WI38 (cell line): ENCODE data around the gene TNRC6A.

Source experiments
- H3K4me3 ChIP-seq: 2 replicates; pipeline ENCODE4 v1.5.1; 2011; ENCODE audit warnings: low read depth, mild to moderate bottlenecking, control low read depth, low read length
- CTCF ChIP-seq: IDR thresholded peaks from 2 replicates; pipeline ENCODE4 v1.5.1; 2012; ENCODE audit warnings: low read depth, mild to moderate bottlenecking, control low read depth, low read length

TNRC6A gene

GRCh38 chr16:24858219-24859041 lies 129.0 kb downstream of the TNRC6A start:
- TF ChIP-seq CTCF = no peak
- no peak overlapping the region for H3K4me3 ChIP-seq

GRCh38 chr16:24861461-24861860 lies 132.0 kb downstream of the TNRC6A start:
- no peak for TF ChIP-seq CTCF
- no peak overlapping the region for H3K4me3 ChIP-seq

GRCh38 chr16:24863582-24864437 lies 134.4 kb downstream of the TNRC6A start:
- TF ChIP-seq CTCF = no peak

GRCh38 chr16:24869033-24869432 lies 139.6 kb downstream of the TNRC6A start:
- TF ChIP-seq CTCF = no peak
- H3K4me3 ChIP-seq = no peak overlapping the region

More at GRCh38 chr16:24863582-24864437, 134.4 kb downstream of the TNRC6A start:
- no peak overlapping the region for H3K4me3 ChIP-seq

- H3K4me3 ChIP-seq = no peak overlapping the region
- no peak for TF ChIP-seq CTCF
Measured at GRCh38 chr16:24871891-24872290, 142.4 kb downstream of the TNRC6A start.

GRCh38 chr16:24873028-24873427 lies 143.6 kb downstream of the TNRC6A start:
- no peak overlapping the region for H3K4me3 ChIP-seq
- no peak for TF ChIP-seq CTCF

GRCh38 chr16:24875466-24875865 lies 146.0 kb downstream of the TNRC6A start:
- no peak overlapping the region for H3K4me3 ChIP-seq
- TF ChIP-seq CTCF = no peak
